ENCODE data around the gene RNF151.

The RNF151 gene

GRCh38 chr16:1958715-1959268 is 7.9 kb upstream of the RNF151 start:
- Histone ChIP-seq H2AFZ (ENCODE audit: low read depth, low read length) (peak overlapping the region; percentile 89; the same call in 1 of the 2 replicates), H3K27me3 (ENCODE audit: low read depth, low read length) (no peaks in the 10 kb centered on the region), H3K9ac (ENCODE audit: low read length) (peak overlapping the region; percentile 41; the same call in 1 of the 2 replicates), H3K4me1 (ENCODE audit: low read length) (peaks cover 34% of the 10 kb centered on the region), H3K36me3 (replicated peaks; ENCODE audit: low read depth, low read length) (peaks cover 20% of the 10 kb centered on the region), H3K4me3 (ENCODE audit: low read length) (peak overlapping the region; percentile 89), H3K4me2 (ENCODE audit: low read length) (peak overlapping the region; percentile 84), H4K20me1 (ENCODE audit: insufficient read depth, low read length) (peaks cover 28% of the 10 kb centered on the region), H3K79me2 (ENCODE audit: low read length) (peaks cover 42% of the 10 kb centered on the region), H3K27ac (ENCODE audit: low read length) (no peak overlapping the region), H3K9me3 (ENCODE audit: insufficient read depth, low read length) (no peaks in the 10 kb centered on the region)
- TF ChIP-seq EZH2phosphoT487 (IDR thresholded peaks at IDR 0.05; ENCODE audit: low read depth) (no peak), CTCF (IDR thresholded peaks at IDR 0.05; ENCODE audit: low read depth, low read length) (no peak)

- Histone ChIP-seq H3K4me2 (ENCODE audit: low read length) (peak within 1 kb of the TSS; percentile 84), H4K20me1 (ENCODE audit: insufficient read depth, low read length) (peaks cover 32% of the 10 kb centered on the region), H2AFZ (ENCODE audit: low read depth, low read length) (peak within 1 kb of the TSS; percentile 89; the same call in 1 of the 2 replicates), H3K4me3 (ENCODE audit: low read length) (peak within 1 kb of the TSS; percentile 89), H3K27ac (ENCODE audit: low read length) (peak within 1 kb of the TSS; percentile 62), H3K9ac (ENCODE audit: low read length) (peak within 1 kb of the TSS; percentile 90), H3K36me3 (replicated peaks; ENCODE audit: low read depth, low read length) (peaks cover 24% of the 10 kb centered on the region), H3K9me3 (ENCODE audit: insufficient read depth, low read length) (no peaks in the 10 kb centered on the region), H3K27me3 (ENCODE audit: low read depth, low read length) (no peaks in the 10 kb centered on the region), H3K79me2 (ENCODE audit: low read length) (peaks cover 48% of the 10 kb centered on the region), H3K4me1 (ENCODE audit: low read length) (peaks cover 34% of the 10 kb centered on the region)
- no peak for TF ChIP-seq EZH2phosphoT487 (IDR thresholded peaks at IDR 0.05; ENCODE audit: low read depth)
- TF ChIP-seq CTCF (IDR thresholded peaks at IDR 0.05; ENCODE audit: low read depth, low read length), result peak; percentile 79
Measured at GRCh38 chr16:1959269-1960039, 7.2 kb upstream of the RNF151 start, which contains the start of gene NDUFB10. TSS of gene NDUFB10 (plus strand) at chr16:1959538. CDS start at chr16:1959625, 87 bp downstream.

GRCh38 chr16:1960665-1961630 is 5.7 kb upstream of the RNF151 start:
- no peaks in the 10 kb centered on the region for H3K27me3 ChIP-seq (ENCODE audit: low read depth, low read length)
- peak overlapping the region; percentile 90 for H3K9ac ChIP-seq (ENCODE audit: low read length)
- H3K27ac ChIP-seq (ENCODE audit: low read length), result peak overlapping the region; percentile 62

More at GRCh38 chr16:1960665-1961630, 5.7 kb upstream of the RNF151 start:
- H2AFZ ChIP-seq (ENCODE audit: low read depth, low read length), result no peak overlapping the region
- H3K4me3 ChIP-seq (ENCODE audit: low read length), result peak overlapping the region; percentile 89
- H3K4me2 ChIP-seq (ENCODE audit: low read length), result peak overlapping the region; percentile 68
- no peaks in the 10 kb centered on the region for H3K9me3 ChIP-seq (ENCODE audit: insufficient read depth, low read length)
- peaks cover 38% of the 10 kb centered on the region for H3K4me1 ChIP-seq (ENCODE audit: low read length)
- H4K20me1 ChIP-seq (ENCODE audit: insufficient read depth, low read length), result peaks cover 32% of the 10 kb centered on the region
- no peak for TF ChIP-seq EZH2phosphoT487 (IDR thresholded peaks at IDR 0.05; ENCODE audit: low read depth)
- no peak for TF ChIP-seq CTCF (IDR thresholded peaks at IDR 0.05; ENCODE audit: low read depth, low read length)
- H3K36me3 ChIP-seq (replicated peaks; ENCODE audit: low read depth, low read length), result peaks cover 24% of the 10 kb centered on the region
- peaks cover 63% of the 10 kb centered on the region for H3K79me2 ChIP-seq (ENCODE audit: low read length)

All from OCI-LY3 (cell line).